Measurements from ENCODE around the gene TMSB15B.
"Not testable (repeated sequence)": the region's sequence is repeated elsewhere in the genome, so short reads cannot be mapped to it uniquely, and the experiment has no call there.

The TMSB15B gene

DNA sequence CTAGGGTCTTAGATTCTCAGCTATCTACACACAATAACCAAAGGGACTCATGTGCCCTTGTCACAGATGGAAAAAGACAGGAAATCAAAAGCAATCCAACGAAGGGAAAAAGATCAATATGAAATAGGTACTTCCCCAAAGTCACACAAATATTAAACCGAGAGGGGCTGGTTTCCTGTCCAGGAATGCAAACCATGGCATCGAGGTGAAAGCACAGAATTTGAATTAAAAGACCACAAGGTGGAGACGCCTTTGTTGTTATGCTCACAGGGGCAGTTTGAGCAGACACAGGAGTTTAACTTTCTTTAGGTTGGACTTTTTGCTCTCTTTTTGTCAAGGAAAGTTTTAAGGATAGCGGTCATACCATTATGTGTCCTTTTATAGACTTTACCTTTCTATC, 36.8 kb downstream of the TMSB15B start:
- no peak for TF ChIP-seq ZNF274 (IDR thresholded peaks at IDR 0.05; ENCODE audit: low read depth, low read length)
- H3K4me3 ChIP-seq (ENCODE audit: low read length), result no peak overlapping the region

DNA sequence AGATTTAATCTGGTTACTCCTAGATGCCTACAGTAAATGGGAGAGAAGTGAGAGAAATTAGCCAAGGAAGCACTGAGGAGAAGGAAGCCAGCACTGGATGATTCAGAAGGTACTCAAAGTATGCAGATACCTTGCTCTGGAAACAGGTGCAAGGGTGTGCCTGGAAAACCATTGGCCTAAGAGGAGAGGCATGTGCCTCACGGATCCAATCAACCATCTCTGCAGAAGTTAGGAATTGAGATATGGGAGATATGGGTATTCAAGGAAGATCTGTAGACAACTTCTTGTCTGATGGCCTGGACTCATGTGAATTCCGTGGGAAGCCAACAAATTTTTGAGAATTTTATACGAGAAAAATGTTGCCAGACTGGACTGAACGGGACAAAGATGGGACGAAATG, 46.4 kb downstream of the TMSB15B start:
- no peak for TF ChIP-seq ZNF274 (IDR thresholded peaks at IDR 0.05; ENCODE audit: low read depth, low read length)
- H3K4me3 ChIP-seq (ENCODE audit: low read length), result no peak overlapping the region

DNA sequence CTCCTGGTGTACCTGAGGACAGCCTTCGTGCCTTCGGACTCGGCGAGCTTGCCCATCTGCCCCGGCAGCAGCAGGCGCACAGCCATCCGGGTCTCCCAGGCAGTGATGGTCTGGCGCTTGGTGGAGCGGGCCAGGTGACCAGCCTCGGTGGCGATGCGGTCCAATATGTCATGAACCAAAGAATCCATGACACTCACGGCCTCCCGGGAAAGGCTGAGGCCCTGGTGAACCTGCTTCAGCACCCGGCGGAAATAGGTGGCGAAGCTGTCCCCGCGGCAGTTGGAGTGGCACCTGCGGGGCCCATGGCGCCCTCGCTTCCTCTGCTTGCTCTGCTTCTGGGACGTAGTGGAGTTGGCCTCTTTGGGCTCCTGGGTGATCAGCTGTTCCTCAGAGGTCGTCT, 50.7 kb downstream of the TMSB15B start:
- no peak overlapping the region for H3K4me3 ChIP-seq (ENCODE audit: low read length)
- no peak for TF ChIP-seq ZNF274 (IDR thresholded peaks at IDR 0.05; ENCODE audit: low read depth, low read length)

DNA sequence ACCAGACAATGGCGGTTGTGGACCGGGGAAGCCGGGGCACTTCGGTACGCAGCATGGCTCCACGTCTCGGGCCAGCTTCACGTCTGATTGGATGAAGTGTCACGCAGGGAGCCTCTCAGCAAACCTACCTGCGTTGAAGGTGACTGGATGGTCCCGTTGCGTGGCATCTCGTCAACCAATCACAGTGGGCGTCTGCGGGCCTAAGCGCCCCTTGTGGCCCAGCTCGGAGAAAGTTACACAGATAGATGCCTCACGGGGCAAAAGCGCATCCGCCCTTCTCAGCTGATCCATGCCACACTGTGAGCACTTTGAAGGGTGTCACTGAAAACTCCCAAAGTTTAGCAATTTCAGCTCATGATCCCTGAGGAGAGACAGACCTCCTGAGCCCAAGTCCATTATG, 51.2 kb downstream of the TMSB15B start, which contains the start of gene H2BW1:
H2BW1 (minus strand) TSS at position 103 of the 400 bp plus-strand sequence. CDS start 132 bp downstream, outside the sequence.
- H3K4me3 ChIP-seq (ENCODE audit: low read length), result no peak within 1 kb of the TSS
- no peak for TF ChIP-seq ZNF274 (IDR thresholded peaks at IDR 0.05; ENCODE audit: low read depth, low read length)

DNA sequence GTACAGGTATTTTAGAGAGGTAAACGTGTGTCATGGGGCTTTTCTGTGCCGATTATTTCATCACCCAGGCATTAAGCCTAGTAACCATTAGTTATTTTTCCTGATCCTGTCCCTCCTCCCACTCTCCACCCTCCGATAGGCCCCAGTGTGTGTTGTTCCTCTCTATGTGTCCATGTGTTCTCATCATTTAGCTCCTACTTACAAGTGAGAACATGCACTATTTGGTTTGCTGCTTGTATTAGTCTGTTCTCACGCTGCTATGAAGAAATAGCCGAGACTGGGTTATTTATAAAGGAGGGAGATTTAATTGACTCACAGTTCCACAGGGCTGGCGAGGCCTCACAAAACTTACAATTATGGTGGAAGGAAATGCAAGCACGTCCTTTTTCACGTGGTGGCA, 53.1 kb downstream of the TMSB15B start:
- H3K4me3 ChIP-seq (ENCODE audit: low read length), result not testable (repeated sequence)
